HepG2 (cell line): ENCODE data around the gene GLYATL1B. TPM values are rescaled to one million over a fixed set of nuclear protein-coding genes. Genes with fewer than 3 reads are reported as not detected.

Experiments
- AKAP8 ChIP-seq: sonication (generic); formaldehyde crosslinking; IDR thresholded peaks from 2 replicates; pipeline ENCODE4 v1.5.1; 2020; ENCODE audit warnings: mild to moderate bottlenecking, missing genetic modification reagents
- ARHGAP35 ChIP-seq: sonication (generic); formaldehyde crosslinking; IDR thresholded peaks from 2 replicates; pipeline ENCODE4 v1.9.0; 2022; ENCODE audit warnings: mild to moderate bottlenecking, inconsistent platforms, moderate library complexity, missing genetic modification reagents, borderline replicate concordance
- ATF3 ChIP-seq: sonication (generic); formaldehyde crosslinking; IDR thresholded peaks from 2 replicates; pipeline ENCODE4 v1.4.0; 2020; ENCODE audit warnings: missing genetic modification reagents
- BORCS8-MEF2B ChIP-seq: sonication (generic); formaldehyde crosslinking; IDR thresholded peaks from 2 replicates; pipeline ENCODE4 v1.8.0; 2022; ENCODE audit warnings: mild to moderate bottlenecking, missing genetic modification reagents
- CERS6 ChIP-seq: sonication (generic); formaldehyde crosslinking; IDR thresholded peaks from 2 replicates; pipeline ENCODE4 v1.5.0; 2020; ENCODE audit warnings: missing genetic modification reagents
- HDAC6 ChIP-seq: fragments of 200-600 bp; sonication (generic); IDR thresholded peaks from 2 replicates; pipeline ENCODE4 v1.7.0; 2017; ENCODE audit warnings: mild to moderate bottlenecking, antibody characterized with exemption, low read length, low read depth
- HIVEP1 ChIP-seq: sonication (generic); formaldehyde crosslinking; IDR thresholded peaks from 2 replicates; pipeline ENCODE4 v1.4.0; 2020; ENCODE audit warnings: mild to moderate bottlenecking, missing genetic modification reagents
- MAFF ChIP-seq: IDR thresholded peaks from 2 replicates; pipeline ENCODE4 v1.6.1; 2011; ENCODE audit warnings: low read depth, low read length, improper control_type of control experiment
- MZF1 ChIP-seq: sonication (generic); formaldehyde crosslinking; IDR thresholded peaks from 2 replicates; pipeline ENCODE4 v1.8.1; 2023; ENCODE audit warnings: mild to moderate bottlenecking, missing genetic modification reagents, borderline replicate concordance
- NFE2 ChIP-seq: sonication (generic); formaldehyde crosslinking; IDR thresholded peaks from 2 replicates; pipeline ENCODE4 v1.4.0; 2020; ENCODE audit warnings: missing genetic modification reagents
- NR2C2 ChIP-seq: sonication (generic); formaldehyde crosslinking; IDR thresholded peaks from 2 replicates; pipeline ENCODE4 v1.4.0; 2020; ENCODE audit warnings: missing genetic modification reagents, mild to moderate bottlenecking, moderate library complexity, borderline replicate concordance
- PAF1 ChIP-seq: IDR thresholded peaks from 2 replicates; pipeline ENCODE4 v1.6.1; 2016; ENCODE audit warnings: missing genetic modification reagents, missing compliant biosample characterization
- RFX5 ChIP-seq: IDR thresholded peaks from 2 replicates; pipeline ENCODE4 v1.6.1; 2011; ENCODE audit warnings: low read depth, low read length, improper control_type of control experiment
- RORA ChIP-seq: sonication (generic); formaldehyde crosslinking; IDR thresholded peaks from 2 replicates; pipeline ENCODE4 v1.5.0; 2020; ENCODE audit warnings: mild to moderate bottlenecking, missing genetic modification reagents, moderate library complexity
- SATB2 ChIP-seq: sonication (generic); formaldehyde crosslinking; IDR thresholded peaks from 2 replicates; pipeline ENCODE4 v1.5.0; 2020; ENCODE audit warnings: missing genetic modification reagents
- SKIL ChIP-seq: sonication (generic); formaldehyde crosslinking; IDR thresholded peaks from 2 replicates; pipeline ENCODE4 v1.8.0; 2022; ENCODE audit warnings: missing genetic modification reagents, mild to moderate bottlenecking, moderate library complexity, borderline replicate concordance
- SOX5 ChIP-seq: IDR thresholded peaks from 2 replicates; pipeline ENCODE4 v1.6.1; 2016; ENCODE audit warnings: borderline replicate concordance
- SOX6 ChIP-seq, 2 experiments: fragments of 450-650 bp in 1 of 2; sonication (generic) in 1 of 2; formaldehyde crosslinking in 1 of 2; IDR thresholded peaks; 2 replicates each; pipeline versions ENCODE4 v1.4.0 to v1.6.1; 2017 to 2020; ENCODE audit warnings: antibody characterized with exemption in 1 of 2, mild to moderate bottlenecking in 1 of 2, missing genetic modification reagents in 1 of 2
- SRSF4 ChIP-seq: fragments of 200-400 bp; formaldehyde crosslinking; IDR thresholded peaks from one replicate; pipeline ENCODE4 v1.6.1; 2018; ENCODE audit warnings: mild to moderate bottlenecking, low read depth, low read length, moderate library complexity; ENCODE audit not compliant: poor library complexity, severe bottlenecking
- ZMYM3 ChIP-seq: sonication (generic); formaldehyde crosslinking; IDR thresholded peaks from 2 replicates; pipeline ENCODE4 v1.5.1; 2020; ENCODE audit warnings: mild to moderate bottlenecking, missing genetic modification reagents
- ZNF232 ChIP-seq: sonication (generic); formaldehyde crosslinking; IDR thresholded peaks from 2 replicates; pipeline ENCODE4 v1.4.0; 2020; ENCODE audit warnings: missing genetic modification reagents, borderline replicate concordance
- ZNF543 ChIP-seq: sonication (generic); formaldehyde crosslinking; IDR thresholded peaks from 2 replicates; pipeline ENCODE4 v1.4.0; 2020; ENCODE audit warnings: mild to moderate bottlenecking, missing genetic modification reagents
- ZNF549 ChIP-seq: sonication (generic); formaldehyde crosslinking; IDR thresholded peaks from 2 replicates; pipeline ENCODE4 v1.5.0; 2020; ENCODE audit warnings: missing genetic modification reagents
- ZNF567 ChIP-seq: sonication (generic); formaldehyde crosslinking; IDR thresholded peaks from 2 replicates; pipeline ENCODE4 v1.8.1; 2023; ENCODE audit warnings: mild to moderate bottlenecking, missing genetic modification reagents, borderline replicate concordance
- ZNF740 ChIP-seq: sonication (generic); formaldehyde crosslinking; IDR thresholded peaks from 2 replicates; pipeline ENCODE4 v1.4.0; 2020; ENCODE audit warnings: missing genetic modification reagents
- ZNF749 ChIP-seq: sonication (generic); formaldehyde crosslinking; IDR thresholded peaks from 2 replicates; pipeline ENCODE4 v1.8.0; 2022; ENCODE audit warnings: mild to moderate bottlenecking, missing genetic modification reagents, moderate library complexity, borderline replicate concordance
- ZNF839 ChIP-seq: sonication (generic); formaldehyde crosslinking; IDR thresholded peaks from 2 replicates; pipeline ENCODE4 v1.4.0; 2020; ENCODE audit warnings: missing genetic modification reagents, mild to moderate bottlenecking, borderline replicate concordance
- ZSCAN31 ChIP-seq: sonication (generic); formaldehyde crosslinking; IDR thresholded peaks from 2 replicates; pipeline ENCODE4 v1.5.0; 2020; ENCODE audit warnings: low read depth, mild to moderate bottlenecking, missing genetic modification reagents
- polyA plus RNA-seq, 8 experiments: library from polyadenylated mRNA; depleted of rRNA in 3 of 8; stranded (reverse) in 7 of 8; unstranded in 1 of 8; fragments of >200 nt; fragmentation: Illumina TruSeq in 4 of 8; extraction: Trizol in 4 of 8; gene quantifications; 2 replicates each; pipeline versions ENCODE4 v1.2.1 to v1.2.3, GENCODE V29; 2011 to 2016; ENCODE audit warnings: low read depth in 4 of 8, missing spikeins in 1 of 8, mixed read lengths in 1 of 8; ENCODE audit not compliant: insufficient read depth in 1 of 8
- total RNA-seq, 5 experiments: library from RNA; depleted of rRNA; stranded (reverse); fragments of >200 nt; fragmentation: Illumina TruSeq; extraction: Trizol; gene quantifications; 2 replicates each; pipeline ENCODE4 v1.2.3, GENCODE V29; 2016; ENCODE audit warnings: low read depth in 1 of 5

The GLYATL1B gene
- total and polyA plus RNA-seq, 2 of the 13 experiments (the other 11 are each of a cell fraction or from before 2014, with no cell fraction given), result not detected

GRCh38 chr11:59135648-59136461, 49.7 kb downstream of the GLYATL1B start (continued):
- TF ChIP-seq ARHGAP35 (CRISPR knock-in tag) (no peak), SATB2 (CRISPR knock-in tag) (no peak), ZNF749 (CRISPR knock-in tag) (no peak), ZNF567 (CRISPR knock-in tag) (no peak), NR2C2 (CRISPR knock-in tag) (no peak), ZNF839 (CRISPR knock-in tag) (no peak), MAFF (no peak), SRSF4 (no peak), ZNF543 (CRISPR knock-in tag) (no peak), ZMYM3 (no peak), ZNF549 (CRISPR knock-in tag) (no peak), ZSCAN31 (CRISPR knock-in tag) (no peak), MZF1 (CRISPR knock-in tag) (no peak), HIVEP1 (no peak), SOX5 (CRISPR knock-in tag) (no peak), SOX6 (IDR thresholded peaks at IDR 0.05) (no peak), SOX6 (CRISPR knock-in tag; IDR thresholded peaks at IDR 0.05) (no peak), AKAP8 (CRISPR knock-in tag) (no peak), HDAC6 (no peak), PAF1 (no peak), SKIL (CRISPR knock-in tag) (no peak), ZNF232 (CRISPR knock-in tag) (no peak), BORCS8-MEF2B (CRISPR knock-in tag) (peak; percentile 60; the same call in 1 of the 2 replicates), NFE2 (CRISPR knock-in tag) (no peak), RORA (CRISPR knock-in tag) (no peak), RFX5 (no peak), ATF3 (CRISPR knock-in tag) (no peak), CERS6 (CRISPR knock-in tag) (no peak), ZNF740 (no peak)
